KG1 (cell line): ENCODE results near the gene HACD3.
"Not testable (repeated sequence)": the region's sequence is repeated elsewhere in the genome, so short reads cannot be mapped to it uniquely, and the experiment has no call there.

ENCODE experiments used
- DNase-seq: peaks from one replicate; lab custom pipeline; 2025; lab: John Stamatoyannopoulos, UW

Gene HACD3

GRCh38 chr15:65549288-65549687, 19.0 kb downstream of the HACD3 start:
- DNase-seq, result not testable (repeated sequence)

- no peak for DNase-seq
Observed at GRCh38 chr15:65550681-65551098, 20.4 kb downstream of the HACD3 start.

GRCh38 chr15:65551183-65551582, 20.9 kb downstream of the HACD3 start:
- no peak for DNase-seq

GRCh38 chr15:65552851-65553250, 22.6 kb downstream of the HACD3 start:
- DNase-seq, result not testable (repeated sequence)

GRCh38 chr15:65553691-65554090, 23.4 kb downstream of the HACD3 start:
- DNase-seq, result no peak

- no peak for DNase-seq
Observed at GRCh38 chr15:65556622-65557021, 26.4 kb downstream of the HACD3 start.

- no peak for DNase-seq
Observed at GRCh38 chr15:65558336-65558735, 28.1 kb downstream of the HACD3 start.

- DNase-seq, result no peak
Observed at GRCh38 chr15:65558997-65559760, 28.9 kb downstream of the HACD3 start.

- no peak for DNase-seq
Observed at GRCh38 chr15:65559941-65560340, 29.7 kb downstream of the HACD3 start.

GRCh38 chr15:65561934-65562333, 31.7 kb downstream of the HACD3 start:
- no peak for DNase-seq

GRCh38 chr15:65569728-65570127, 39.5 kb downstream of the HACD3 start:
- DNase-seq, result no peak

GRCh38 chr15:65571971-65572370, 41.7 kb downstream of the HACD3 start:
- DNase-seq, result no peak

GRCh38 chr15:65576664-65577063, 46.4 kb downstream of the HACD3 start:
- no peak for DNase-seq

- DNase-seq, result no peak
Observed at GRCh38 chr15:65577129-65577996, 47.1 kb downstream of the HACD3 start.

GRCh38 chr15:65578904-65579728, 48.9 kb downstream of the HACD3 start:
- DNase-seq, result no peak

- DNase-seq, result no peak
Observed at GRCh38 chr15:65579762-65580161, 49.5 kb downstream of the HACD3 start.

GRCh38 chr15:65580287-65580686, 50.0 kb downstream of the HACD3 start:
- DNase-seq, result no peak

GRCh38 chr15:65583701-65584100, 53.4 kb downstream of the HACD3 start:
- DNase-seq, result no peak

GRCh38 chr15:65584241-65584640, 54.0 kb downstream of the HACD3 start:
- no peak for DNase-seq

GRCh38 chr15:65587094-65587493, 56.8 kb downstream of the HACD3 start:
- DNase-seq, result no peak

GRCh38 chr15:65595960-65596359, 65.7 kb downstream of the HACD3 start:
- DNase-seq, result no peak

GRCh38 chr15:65598468-65598867, 68.2 kb downstream of the HACD3 start:
- DNase-seq, result no peak
